ENCODE results near the gene MFSD1. TPM values are rescaled to one million over a fixed set of nuclear protein-coding genes. Genes with fewer than 3 reads are reported as not detected.

Gene MFSD1
- total RNA-seq, 1 experiment from 2014 or later: 23.9 TPM

DNA sequence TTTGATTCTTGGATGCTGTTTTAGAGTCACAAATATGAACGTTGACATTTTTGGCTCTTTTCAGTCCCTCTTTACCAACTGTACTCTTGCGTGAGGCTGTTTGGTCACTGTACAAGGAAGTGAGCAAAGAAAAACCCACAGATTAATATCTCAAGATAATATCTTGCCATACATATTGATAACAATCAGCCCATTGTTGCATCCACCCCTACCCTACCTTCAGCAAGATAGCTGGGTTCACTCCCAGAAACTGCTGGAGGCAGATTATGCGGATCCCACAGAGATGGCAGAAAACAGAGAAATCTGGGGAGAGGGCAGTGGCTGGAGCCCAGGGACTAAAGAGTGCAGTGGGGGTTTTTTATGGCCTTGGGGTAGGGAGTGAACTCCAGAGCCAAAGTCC lies 29.9 kb upstream of the MFSD1 start:
- Histone ChIP-seq H3K4me3 (no peak overlapping the region), H3K27me3 (no peaks in the 10 kb centered on the region), H3K36me3 (no peaks in the 10 kb centered on the region), H3K9me3 (replicated peaks) (no peaks in the 10 kb centered on the region), H3K27ac (no peak overlapping the region), H3K4me1 (peaks cover 26% of the 10 kb centered on the region)
- no peak for DNase-seq

DNA sequence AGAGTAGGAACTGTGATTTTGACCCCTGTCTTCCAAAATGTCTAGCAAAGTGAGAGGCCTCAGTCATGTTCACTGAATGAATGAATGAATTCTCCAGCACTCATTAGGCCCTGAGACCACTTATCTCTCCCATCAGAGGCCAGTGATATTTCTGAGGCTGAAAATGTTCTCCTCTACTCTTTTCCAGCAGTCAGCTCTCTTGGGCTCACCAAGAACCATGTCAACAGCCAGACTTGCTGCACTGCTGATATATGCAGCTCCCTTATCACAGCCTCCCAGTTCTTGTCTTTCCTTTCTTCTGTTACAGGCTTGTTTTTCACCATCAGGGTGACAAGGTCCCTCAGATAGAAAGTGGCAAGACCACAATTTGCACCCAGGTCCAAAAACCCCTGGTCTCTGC lies 28.7 kb upstream of the MFSD1 start:
- H3K27me3 ChIP-seq: no peaks in the 10 kb centered on the region
- no peaks in the 10 kb centered on the region for H3K36me3 ChIP-seq
- H3K27ac ChIP-seq: no peak overlapping the region
- H3K9me3 ChIP-seq (replicated peaks): no peaks in the 10 kb centered on the region
- peaks cover 22% of the 10 kb centered on the region for H3K4me1 ChIP-seq
- no peak for DNase-seq
- H3K4me3 ChIP-seq: no peak overlapping the region

DNA sequence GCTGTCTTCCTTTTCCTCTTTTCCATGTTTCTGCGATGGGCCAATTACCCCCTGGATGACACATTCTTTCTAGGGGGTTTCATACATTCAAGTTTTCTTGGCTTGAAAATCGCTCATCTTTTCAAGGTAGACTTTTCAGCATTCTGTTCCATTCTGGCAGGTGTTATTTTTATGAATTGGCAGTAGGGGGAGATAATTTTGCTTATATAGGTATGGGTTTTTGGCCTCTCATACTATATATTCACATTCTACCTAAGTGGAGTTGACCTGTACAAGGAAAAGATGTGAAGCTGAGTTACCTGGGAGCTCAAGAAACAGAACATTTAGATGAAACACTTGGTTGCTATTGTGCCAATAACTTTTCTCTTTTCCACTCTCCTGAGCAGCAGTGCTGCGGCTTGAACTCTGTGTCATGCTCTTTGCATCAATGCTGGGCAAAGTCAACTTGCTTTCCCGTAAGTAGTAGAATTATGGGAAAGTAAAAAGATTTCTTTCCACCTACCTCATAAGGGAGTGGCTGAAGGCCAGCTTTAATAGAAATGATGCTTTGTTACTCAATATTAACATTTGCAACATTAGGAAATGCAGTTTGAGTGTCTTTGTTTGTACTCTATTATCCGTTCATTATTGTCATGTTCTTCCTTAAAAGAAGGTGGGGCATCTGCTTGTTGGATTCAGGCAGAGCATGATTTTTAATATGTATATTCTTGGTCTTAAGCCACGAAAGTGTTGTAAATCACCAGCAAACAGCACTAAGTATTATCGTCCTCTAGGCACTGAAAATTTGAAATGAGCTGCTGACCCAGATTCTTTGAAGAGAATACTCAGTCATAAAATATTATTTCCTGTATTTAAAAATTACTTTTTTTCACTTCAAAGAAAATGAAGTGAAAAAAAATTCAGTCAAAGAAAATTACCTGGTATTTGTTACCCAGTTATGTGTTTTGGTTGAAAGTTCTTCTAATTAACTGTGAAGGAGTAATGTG lies 27.7 kb upstream of the MFSD1 start:
- Histone ChIP-seq H3K4me1 (peaks cover 16% of the 10 kb centered on the region), H3K4me3 (no peak overlapping the region), H3K9me3 (replicated peaks) (no peaks in the 10 kb centered on the region), H3K27ac (no peak overlapping the region), H3K27me3 (no peaks in the 10 kb centered on the region), H3K36me3 (no peaks in the 10 kb centered on the region)
- no peak for DNase-seq

DNA sequence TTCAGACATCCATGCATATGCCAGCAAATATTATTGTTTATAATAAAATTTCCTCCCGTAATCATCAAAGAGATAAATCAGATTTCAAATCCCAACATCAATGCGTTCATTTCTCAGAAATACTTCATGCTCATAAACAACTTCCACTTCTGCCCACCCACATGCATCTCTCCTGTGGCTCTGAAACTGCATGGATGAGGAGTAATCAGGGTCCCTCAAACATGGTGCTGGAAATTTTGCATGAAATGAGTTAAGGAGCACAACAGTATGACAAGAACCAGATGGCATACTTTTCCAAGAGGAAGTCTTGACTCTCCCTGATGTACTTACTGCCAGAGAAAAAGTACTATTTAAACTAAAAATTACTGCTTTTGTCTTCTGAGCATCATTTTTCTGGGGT lies 26.9 kb upstream of the MFSD1 start:
- H3K27ac ChIP-seq: no peak overlapping the region
- H3K9me3 ChIP-seq (replicated peaks): no peaks in the 10 kb centered on the region
- peaks cover 9% of the 10 kb centered on the region for H3K4me1 ChIP-seq
- no peaks in the 10 kb centered on the region for H3K27me3 ChIP-seq
- no peaks in the 10 kb centered on the region for H3K36me3 ChIP-seq
- no peak for DNase-seq
- no peak overlapping the region for H3K4me3 ChIP-seq

DNA sequence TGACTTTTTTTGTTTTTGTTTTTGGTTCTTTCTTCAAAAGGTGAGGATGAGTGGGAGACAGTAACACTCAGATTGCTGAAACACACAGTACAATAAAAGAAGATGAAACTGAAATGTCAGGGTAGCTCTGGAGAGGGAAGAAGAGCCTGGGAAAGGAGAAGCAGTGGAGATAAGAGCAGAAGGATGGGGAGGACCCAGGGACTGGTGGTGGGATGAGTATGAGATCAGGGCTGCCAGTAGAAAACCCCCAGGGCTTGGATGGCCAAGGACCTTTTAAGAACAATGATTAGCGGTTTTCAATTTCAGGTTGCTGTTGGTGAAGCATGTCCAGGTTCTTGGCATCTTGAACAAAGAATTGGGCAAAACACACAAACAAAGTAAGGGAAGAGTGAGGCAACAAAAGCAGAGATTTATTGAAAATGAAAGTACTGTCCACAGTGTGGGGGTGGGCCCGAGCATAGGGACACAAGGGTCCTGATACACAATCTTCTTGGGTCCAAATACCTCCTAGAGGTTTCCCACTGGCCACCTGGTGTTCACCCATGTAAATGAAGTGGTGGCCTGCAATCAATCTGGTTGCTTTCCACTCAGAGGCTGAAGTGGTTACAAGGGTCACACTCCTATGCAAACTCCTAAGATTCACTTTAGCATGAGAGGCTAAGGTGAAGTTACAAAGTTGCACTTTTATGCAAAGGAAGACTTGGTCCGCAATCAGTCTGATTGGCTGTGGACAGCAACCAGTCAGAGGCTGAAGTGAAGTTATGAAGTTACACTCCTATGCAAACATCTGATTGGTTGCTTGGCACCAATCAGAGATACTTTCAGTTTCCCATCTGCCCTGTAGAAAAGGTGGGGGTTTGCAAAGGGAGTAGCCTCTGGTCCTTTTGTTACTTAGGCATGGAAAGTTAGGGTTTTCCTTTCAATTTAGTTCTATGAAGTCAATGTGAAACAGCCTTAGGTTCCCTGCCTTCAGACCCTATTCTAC lies 26.1 kb upstream of the MFSD1 start:
- peaks cover 2% of the 10 kb centered on the region for H3K4me1 ChIP-seq
- DNase-seq: no peak
- H3K27ac ChIP-seq: no peak overlapping the region
- no peaks in the 10 kb centered on the region for H3K27me3 ChIP-seq
- H3K4me3 ChIP-seq: no peak overlapping the region
- no peaks in the 10 kb centered on the region for H3K36me3 ChIP-seq
- no peaks in the 10 kb centered on the region for H3K9me3 ChIP-seq (replicated peaks)

DNA sequence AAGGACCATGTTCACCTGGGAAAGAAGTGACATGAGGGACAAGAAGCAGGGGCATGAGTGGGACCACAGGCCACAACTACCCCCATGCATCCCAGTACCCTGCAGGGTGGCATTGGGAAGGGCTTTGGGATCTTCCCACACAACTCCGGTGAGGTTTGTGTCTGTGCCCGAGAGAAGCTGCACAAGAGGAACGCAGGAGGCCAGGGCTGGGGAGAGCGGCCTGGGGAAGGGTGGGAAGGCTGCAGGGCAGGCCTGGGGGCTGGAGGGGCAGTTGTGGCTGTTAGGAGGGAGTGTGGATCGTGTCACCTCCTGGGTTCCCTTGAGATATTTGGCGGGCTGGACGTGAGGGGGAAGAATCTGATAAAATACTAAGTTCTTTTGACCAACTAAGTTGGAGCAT lies 25.3 kb upstream of the MFSD1 start:
- no peak overlapping the region for H3K27ac ChIP-seq
- H3K36me3 ChIP-seq: no peaks in the 10 kb centered on the region
- DNase-seq: no peak
- no peaks in the 10 kb centered on the region for H3K9me3 ChIP-seq (replicated peaks)
- H3K27me3 ChIP-seq: no peaks in the 10 kb centered on the region
- H3K4me3 ChIP-seq: no peak overlapping the region
- H3K4me1 ChIP-seq: no peaks in the 10 kb centered on the region

DNA sequence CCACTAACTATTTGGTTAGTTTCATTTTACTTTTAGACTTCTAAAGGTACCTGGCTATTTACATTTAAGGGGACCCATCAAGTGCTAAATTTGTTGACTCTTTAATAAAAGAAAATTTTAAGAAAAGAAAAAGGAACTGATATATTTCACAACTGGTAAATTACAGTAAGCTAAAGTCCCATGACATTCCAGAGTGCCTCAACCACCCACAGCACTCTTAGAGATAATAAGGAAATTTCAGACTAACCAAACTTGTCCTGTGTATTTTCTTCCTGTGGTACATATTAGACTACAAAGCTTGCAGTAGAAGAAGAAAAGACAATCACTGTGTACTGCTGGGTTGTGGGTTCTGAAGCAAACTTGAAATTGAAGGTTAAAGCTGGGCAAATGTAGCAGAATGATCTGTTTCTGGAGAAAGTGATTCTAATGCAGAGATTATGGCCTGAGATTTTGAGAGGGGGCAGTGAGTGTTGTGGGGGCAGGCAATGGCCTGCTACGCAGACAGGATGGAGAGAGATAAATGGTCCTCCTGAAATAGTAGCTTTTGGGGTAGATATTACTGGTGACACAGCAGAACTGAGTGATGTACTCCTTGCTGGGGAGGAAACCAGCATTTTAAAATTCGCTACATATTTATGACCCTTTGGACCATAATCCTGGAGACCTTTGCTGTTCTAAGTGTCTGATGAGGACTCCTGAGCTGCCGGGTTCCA lies 24.5 kb upstream of the MFSD1 start:
- no peak for DNase-seq
- Histone ChIP-seq H3K9me3 (replicated peaks) (no peaks in the 10 kb centered on the region), H3K27ac (no peak overlapping the region), H3K4me3 (no peak overlapping the region), H3K36me3 (no peaks in the 10 kb centered on the region), H3K27me3 (no peaks in the 10 kb centered on the region), H3K4me1 (no peaks in the 10 kb centered on the region)

DNA sequence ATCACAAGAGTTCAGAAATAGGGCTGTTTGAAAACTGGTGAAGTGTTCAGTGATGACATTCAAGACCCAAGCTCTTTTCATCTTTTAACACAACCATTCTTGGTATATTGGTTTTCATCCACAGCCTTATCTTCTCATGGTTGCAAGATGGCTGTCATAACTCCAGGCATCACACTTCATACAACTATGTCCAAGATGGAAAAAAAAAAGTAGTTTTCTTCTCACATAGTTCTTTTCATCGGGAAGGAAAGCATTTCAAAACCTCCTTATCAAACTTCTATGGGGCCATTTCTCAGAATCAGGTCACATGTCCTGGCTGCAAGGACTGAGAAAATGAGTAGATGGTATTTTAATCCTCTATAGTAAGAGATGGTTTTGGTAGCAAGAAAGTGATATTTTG lies 21.1 kb upstream of the MFSD1 start:
- Histone ChIP-seq H3K27ac (no peak overlapping the region), H3K9me3 (replicated peaks) (no peaks in the 10 kb centered on the region), H3K36me3 (no peaks in the 10 kb centered on the region), H3K27me3 (no peaks in the 10 kb centered on the region), H3K4me1 (no peaks in the 10 kb centered on the region), H3K4me3 (no peak overlapping the region)
- no peak for DNase-seq

DNA sequence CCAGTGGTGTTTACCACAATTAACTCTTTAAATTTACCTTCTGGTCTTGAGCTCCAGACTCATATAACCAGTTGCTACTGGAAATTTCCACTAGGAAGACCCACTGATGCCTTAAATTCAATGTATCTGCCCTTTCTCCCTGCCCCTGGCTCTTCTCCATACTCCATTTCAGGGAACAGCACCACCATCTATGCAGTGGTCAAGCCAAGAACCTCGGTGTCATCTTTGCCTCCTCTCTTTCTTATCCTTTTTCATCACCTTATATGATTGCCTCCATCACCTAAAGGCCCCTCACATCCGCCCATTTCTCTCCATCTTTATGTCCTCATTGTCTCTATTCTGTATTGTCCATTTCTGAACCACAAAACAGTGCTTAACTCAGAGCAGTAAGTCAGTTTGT lies 20.7 kb upstream of the MFSD1 start:
- H3K36me3 ChIP-seq: no peaks in the 10 kb centered on the region
- no peaks in the 10 kb centered on the region for H3K9me3 ChIP-seq (replicated peaks)
- H3K4me1 ChIP-seq: no peaks in the 10 kb centered on the region
- H3K27ac ChIP-seq: no peak overlapping the region
- no peaks in the 10 kb centered on the region for H3K27me3 ChIP-seq
- no peak for DNase-seq
- no peak overlapping the region for H3K4me3 ChIP-seq

DNA sequence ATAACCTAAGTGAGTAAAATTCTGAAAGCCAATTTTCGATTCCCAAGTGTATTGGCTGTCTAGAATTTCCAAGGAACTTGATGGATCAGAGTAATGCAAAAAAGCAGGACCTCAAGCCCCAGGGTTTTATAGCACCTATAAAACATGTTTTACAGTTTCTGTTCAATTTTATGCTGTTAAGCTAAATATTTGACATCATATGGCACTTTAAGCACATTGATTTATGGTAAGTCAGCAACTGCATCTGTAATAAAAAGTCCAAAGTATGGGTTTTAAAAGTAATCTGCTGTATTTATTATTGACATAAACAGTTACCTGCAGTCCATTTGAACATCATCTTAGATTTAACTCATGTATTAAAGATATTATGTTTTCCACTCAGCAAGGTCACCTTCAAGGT lies 20.0 kb upstream of the MFSD1 start:
- Histone ChIP-seq H3K9me3 (replicated peaks) (no peaks in the 10 kb centered on the region), H3K36me3 (no peaks in the 10 kb centered on the region), H3K4me3 (no peak overlapping the region), H3K4me1 (no peaks in the 10 kb centered on the region), H3K27me3 (no peaks in the 10 kb centered on the region), H3K27ac (no peak overlapping the region)
- no peak for DNase-seq

DNA sequence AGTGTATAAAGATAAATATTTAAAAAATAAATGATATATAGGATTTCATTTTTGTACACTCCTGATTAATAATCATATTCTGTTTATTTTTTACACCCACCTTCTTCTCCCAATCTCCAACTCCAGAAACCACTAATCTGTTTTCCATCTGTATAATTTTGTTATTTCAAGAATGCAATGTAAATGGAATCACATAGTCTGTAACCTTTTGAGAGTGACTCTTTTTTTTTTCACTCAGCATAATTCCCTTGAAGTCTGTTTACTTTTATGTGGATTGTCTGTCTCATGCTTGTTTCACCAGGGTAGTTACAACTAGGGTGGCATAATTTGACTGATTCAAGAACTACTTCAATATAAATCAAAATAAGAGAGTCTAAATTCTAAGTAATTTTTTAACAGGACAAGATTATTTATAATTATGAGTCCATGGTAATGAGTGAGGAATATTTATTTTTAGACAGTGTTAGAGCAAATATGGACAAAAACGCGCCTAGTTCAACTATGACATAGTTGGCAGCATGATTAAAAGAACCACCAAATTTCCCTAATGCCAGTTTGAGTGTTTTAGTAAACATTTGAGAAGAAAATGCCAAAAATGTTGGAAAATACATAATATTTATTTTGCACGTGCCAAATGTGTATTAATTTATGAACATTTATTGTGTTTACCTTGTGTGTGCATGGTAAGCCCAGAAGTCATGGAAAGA lies 19.4 kb upstream of the MFSD1 start:
- no peak overlapping the region for H3K4me3 ChIP-seq
- no peaks in the 10 kb centered on the region for H3K4me1 ChIP-seq
- no peak overlapping the region for H3K27ac ChIP-seq
- no peak for DNase-seq
- no peaks in the 10 kb centered on the region for H3K36me3 ChIP-seq
- no peaks in the 10 kb centered on the region for H3K27me3 ChIP-seq
- H3K9me3 ChIP-seq (replicated peaks): no peaks in the 10 kb centered on the region

DNA sequence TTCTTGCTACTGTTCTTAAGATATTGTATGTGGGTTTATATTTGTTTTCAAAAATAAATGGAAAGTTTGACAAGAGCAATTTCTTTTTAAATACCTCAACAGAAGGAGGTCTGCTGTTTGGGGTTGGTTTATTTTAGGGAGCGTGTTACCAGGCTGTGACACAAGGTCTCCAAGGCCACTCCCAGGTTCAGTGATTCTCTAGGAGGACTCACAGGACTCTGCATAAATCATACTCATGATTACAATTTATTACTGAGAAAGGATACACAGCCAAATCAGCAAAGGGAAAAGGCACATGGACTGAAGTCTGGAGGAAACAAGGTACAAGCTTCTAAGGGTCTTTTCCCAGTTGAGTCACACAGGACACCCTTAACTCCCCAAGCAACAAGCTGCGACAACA lies 18.8 kb upstream of the MFSD1 start:
- no peaks in the 10 kb centered on the region for H3K36me3 ChIP-seq
- no peaks in the 10 kb centered on the region for H3K9me3 ChIP-seq (replicated peaks)
- no peaks in the 10 kb centered on the region for H3K27me3 ChIP-seq
- H3K4me3 ChIP-seq: no peak overlapping the region
- no peak overlapping the region for H3K27ac ChIP-seq
- no peak for DNase-seq
- H3K4me1 ChIP-seq: no peaks in the 10 kb centered on the region

DNA sequence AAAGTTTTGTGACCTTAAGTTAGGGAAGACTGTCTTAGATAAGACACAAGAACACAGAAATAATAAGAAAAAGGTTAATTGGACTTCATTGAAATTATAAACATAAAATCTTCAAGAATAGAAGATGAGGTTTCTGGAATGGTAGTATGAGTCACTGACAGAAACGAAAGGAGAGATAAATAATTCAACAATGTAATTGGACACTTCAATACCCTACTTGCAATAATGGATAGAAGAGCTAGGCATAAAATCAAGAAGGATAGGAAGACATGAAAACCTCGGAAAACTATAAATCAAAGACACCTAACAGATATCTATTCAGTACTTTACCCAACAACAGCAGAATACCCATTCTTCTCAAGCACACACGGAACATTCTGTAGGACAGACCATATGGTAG lies 15.9 kb upstream of the MFSD1 start:
- Histone ChIP-seq H3K27ac (no peak overlapping the region), H3K4me1 (no peaks in the 10 kb centered on the region; the same call in 1 of the 2 replicates), H3K36me3 (no peaks in the 10 kb centered on the region), H3K4me3 (no peak overlapping the region), H3K9me3 (replicated peaks) (no peaks in the 10 kb centered on the region), H3K27me3 (no peaks in the 10 kb centered on the region)
- no peak for DNase-seq

DNA sequence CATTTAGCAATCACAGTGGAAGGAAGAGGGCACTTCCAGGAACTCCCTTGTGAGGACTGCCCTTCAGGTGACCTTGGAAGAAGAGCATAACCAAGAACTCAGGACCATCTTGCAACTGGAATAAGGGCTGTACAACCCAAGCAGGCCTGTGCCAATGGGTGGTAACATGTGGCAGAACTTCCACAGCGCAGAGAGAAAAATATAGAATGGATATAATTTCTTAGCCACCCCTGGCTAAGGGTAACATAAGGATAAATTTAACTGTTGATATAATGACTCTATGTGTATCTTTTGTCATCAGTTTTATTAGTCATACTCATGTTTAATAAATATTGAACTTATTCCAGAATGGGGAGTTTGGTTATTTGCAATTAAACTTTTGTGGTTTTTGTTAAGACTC lies 13.4 kb upstream of the MFSD1 start:
- Histone ChIP-seq H3K27ac (no peak overlapping the region), H3K4me1 (peaks cover 4% of the 10 kb centered on the region), H3K4me3 (no peak overlapping the region), H3K27me3 (no peaks in the 10 kb centered on the region), H3K36me3 (no peaks in the 10 kb centered on the region), H3K9me3 (replicated peaks) (no peaks in the 10 kb centered on the region)
- DNase-seq: no peak
